Endothelial cell (in vitro differentiated cells): ENCODE data around the gene DPYSL4. TPM values are rescaled to one million over a fixed set of nuclear protein-coding genes. Genes with fewer than 3 reads are reported as not detected.

Source experiments
- DNase-seq: peaks from one replicate; pipeline ENCODE4 v3.0.0; 2021; ENCODE audit warnings: low spot score
- H3K27ac Mint-ChIP-seq: one replicate; pipeline ENCODE4 v1.8.0; 2021; ENCODE audit warnings: mixed read lengths, inconsistent platforms; ENCODE audit not compliant: unreplicated experiment
- H3K27me3 Mint-ChIP-seq: one replicate; pipeline ENCODE4 v1.8.0; 2021; ENCODE audit warnings: mild to moderate bottlenecking, moderate library complexity, mixed read lengths, inconsistent platforms; ENCODE audit not compliant: unreplicated experiment
- H3K36me3 Mint-ChIP-seq: one replicate; pipeline ENCODE4 v1.8.0; 2021; ENCODE audit warnings: mild to moderate bottlenecking, low read depth, mixed read lengths, inconsistent platforms; ENCODE audit not compliant: unreplicated experiment
- H3K4me1 Mint-ChIP-seq: one replicate; pipeline ENCODE4 v1.8.0; 2021; ENCODE audit warnings: mild to moderate bottlenecking, mixed read lengths, inconsistent platforms; ENCODE audit not compliant: unreplicated experiment
- H3K4me3 Mint-ChIP-seq: one replicate; pipeline ENCODE4 v1.8.0; 2021; ENCODE audit warnings: mild to moderate bottlenecking, mixed read lengths, inconsistent platforms; ENCODE audit not compliant: unreplicated experiment
- H3K9me3 Mint-ChIP-seq: one replicate; pipeline ENCODE4 v1.8.0; 2021; ENCODE audit warnings: mixed read lengths, inconsistent platforms; ENCODE audit not compliant: unreplicated experiment
- total RNA-seq: library from RNA; stranded (reverse); fragmentation: NEBNext Ultra II Directional; extraction: Animal tissue kit (Norgen Biotek cat#: 25700); gene quantifications from one replicate; pipeline ENCODE4 v1.2.1, GENCODE V29; 2021; ENCODE audit not compliant: unreplicated experiment
- TF ChIP-seq, protein P1 (sequence below): fragments of 200-600 bp; sonication (generic); IDR thresholded peaks from one replicate; pipeline ENCODE4 v1.5.0; 2021; ENCODE audit warnings: antibody characterized with exemption; ENCODE audit not compliant: unreplicated experiment

The DPYSL4 gene
- total RNA-seq, 1 donor from 2014 or later: 15.0 TPM

DNA sequence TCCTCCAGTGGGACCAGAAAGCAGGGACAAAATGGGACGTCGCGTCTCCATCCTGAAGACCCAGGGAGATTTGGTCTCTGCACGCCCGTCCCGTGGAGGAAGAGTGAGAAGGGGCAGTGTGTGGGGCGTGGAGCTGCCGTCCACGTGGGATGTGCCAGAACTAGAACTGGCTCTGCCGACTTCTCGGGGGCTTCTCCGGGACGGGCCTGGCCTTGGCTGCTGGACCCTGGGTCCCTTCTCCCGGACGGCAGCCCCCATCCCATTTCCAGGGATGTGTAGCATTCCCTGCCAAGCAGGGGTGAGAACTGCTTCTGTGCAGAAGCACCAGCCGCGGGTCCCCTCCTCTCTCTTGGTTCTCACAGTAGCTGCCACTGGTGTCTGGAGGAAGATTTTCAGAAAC lies 18.8 kb upstream of the DPYSL4 start:
- no peaks in the 10 kb centered on the region for H3K4me1 Mint-ChIP-seq
- H3K9me3 Mint-ChIP-seq: no peaks in the 10 kb centered on the region
- no peak for DNase-seq
- H3K27me3 Mint-ChIP-seq: peaks cover 1% of the 10 kb centered on the region
- TF ChIP-seq, protein P1, sequence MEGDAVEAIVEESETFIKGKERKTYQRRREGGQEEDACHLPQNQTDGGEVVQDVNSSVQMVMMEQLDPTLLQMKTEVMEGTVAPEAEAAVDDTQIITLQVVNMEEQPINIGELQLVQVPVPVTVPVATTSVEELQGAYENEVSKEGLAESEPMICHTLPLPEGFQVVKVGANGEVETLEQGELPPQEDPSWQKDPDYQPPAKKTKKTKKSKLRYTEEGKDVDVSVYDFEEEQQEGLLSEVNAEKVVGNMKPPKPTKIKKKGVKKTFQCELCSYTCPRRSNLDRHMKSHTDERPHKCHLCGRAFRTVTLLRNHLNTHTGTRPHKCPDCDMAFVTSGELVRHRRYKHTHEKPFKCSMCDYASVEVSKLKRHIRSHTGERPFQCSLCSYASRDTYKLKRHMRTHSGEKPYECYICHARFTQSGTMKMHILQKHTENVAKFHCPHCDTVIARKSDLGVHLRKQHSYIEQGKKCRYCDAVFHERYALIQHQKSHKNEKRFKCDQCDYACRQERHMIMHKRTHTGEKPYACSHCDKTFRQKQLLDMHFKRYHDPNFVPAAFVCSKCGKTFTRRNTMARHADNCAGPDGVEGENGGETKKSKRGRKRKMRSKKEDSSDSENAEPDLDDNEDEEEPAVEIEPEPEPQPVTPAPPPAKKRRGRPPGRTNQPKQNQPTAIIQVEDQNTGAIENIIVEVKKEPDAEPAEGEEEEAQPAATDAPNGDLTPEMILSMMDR: no peak
- H3K27ac Mint-ChIP-seq: no peak overlapping the region
- no peak overlapping the region for H3K4me3 Mint-ChIP-seq
- no peaks in the 10 kb centered on the region for H3K36me3 Mint-ChIP-seq

- peaks cover 4% of the 10 kb centered on the region for H3K36me3 Mint-ChIP-seq
- no peaks in the 10 kb centered on the region for H3K4me1 Mint-ChIP-seq
- no peak overlapping the region for H3K4me3 Mint-ChIP-seq
- no peak for DNase-seq
- TF ChIP-seq, protein P1: no peak
- peaks cover 3% of the 10 kb centered on the region for H3K9me3 Mint-ChIP-seq
- H3K27me3 Mint-ChIP-seq: peaks cover 6% of the 10 kb centered on the region
- H3K27ac Mint-ChIP-seq: no peak overlapping the region
Measured at GRCh38 chr10:132168571-132169030, 18.1 kb upstream of the DPYSL4 start.

- no peak for DNase-seq
- H3K4me3 Mint-ChIP-seq: no peak overlapping the region
Measured at GRCh38 chr10:132169031-132169765, 17.6 kb upstream of the DPYSL4 start.

GRCh38 chr10:132169766-132170560 lies 16.8 kb upstream of the DPYSL4 start:
- TF ChIP-seq, protein P1: no peak
- Mint-ChIP-seq H3K9me3 (peaks cover 3% of the 10 kb centered on the region), H3K36me3 (peaks cover 4% of the 10 kb centered on the region), H3K4me1 (no peaks in the 10 kb centered on the region), H3K27me3 (peaks cover 12% of the 10 kb centered on the region), H3K27ac (no peak overlapping the region), H3K4me3 (no peak overlapping the region)
- DNase-seq: no peak

More at GRCh38 chr10:132169031-132169765, 17.6 kb upstream of the DPYSL4 start:
- H3K9me3 Mint-ChIP-seq: peaks cover 3% of the 10 kb centered on the region
- no peak overlapping the region for H3K27ac Mint-ChIP-seq
- peaks cover 4% of the 10 kb centered on the region for H3K36me3 Mint-ChIP-seq
- no peaks in the 10 kb centered on the region for H3K4me1 Mint-ChIP-seq
- TF ChIP-seq, protein P1: no peak
- peaks cover 6% of the 10 kb centered on the region for H3K27me3 Mint-ChIP-seq
